22Rv1 (cell line): ENCODE data around the gene OTUB1.

Experiments used
- H3K27ac ChIP-seq: fragments of 450-650 bp; 2 replicates; pipeline ENCODE4 v1.5.1; 2017
- CTCF ChIP-seq: fragments of 450-650 bp; IDR thresholded peaks from 2 replicates; pipeline ENCODE4 v1.5.1; 2017; ENCODE audit warnings: mild to moderate bottlenecking
- ZFX ChIP-seq: fragments of 450-650 bp; IDR thresholded peaks from 2 replicates; pipeline ENCODE4 v1.6.1; 2017; ENCODE audit warnings: antibody characterized with exemption, borderline replicate concordance

The OTUB1 gene

GRCh38 chr11:63986156-63986931 is at the start of gene OTUB1:
TSS of gene OTUB1 (plus strand) at chr11:63986438. CDS start at chr11:63986457, 19 bp downstream.
- no peak for TF ChIP-seq ZFX
- no peak for TF ChIP-seq CTCF
- H3K27ac ChIP-seq: peak within 1 kb of the TSS; percentile 90

GRCh38 chr11:63937713-63938478 is 48.3 kb upstream of the OTUB1 start:
- TF ChIP-seq ZFX: no peak
- no peak for TF ChIP-seq CTCF
- H3K27ac ChIP-seq: peak overlapping the region; percentile 91

GRCh38 chr11:63938479-63939396 is 47.5 kb upstream of the OTUB1 start, which contains the start of gene NAA40:
TSS of gene NAA40 (plus strand) at chr11:63939002. CDS start at chr11:63939097, 95 bp downstream.
- TF ChIP-seq CTCF (no peak), ZFX (no peak)
- H3K27ac ChIP-seq: peak within 1 kb of the TSS; percentile 91

- H3K27ac ChIP-seq: peak overlapping the region; percentile 91
- TF ChIP-seq CTCF (no peak), ZFX (no peak)
Observed at GRCh38 chr11:63939397-63939891, 46.8 kb upstream of the OTUB1 start.

- TF ChIP-seq CTCF (no peak), ZFX (no peak)
- no peak overlapping the region for H3K27ac ChIP-seq
Observed at GRCh38 chr11:63940786-63941185, 45.5 kb upstream of the OTUB1 start.

GRCh38 chr11:63941901-63942300 is 44.3 kb upstream of the OTUB1 start:
- TF ChIP-seq ZFX (no peak), CTCF (no peak)
- H3K27ac ChIP-seq: no peak overlapping the region
